AG09319 (cell line): Measurements from ENCODE around the gene DYNC1I2.

Experiments
- DNase-seq: peaks from one replicate; pipeline ENCODE4 v3.0.0-alpha.2; 2010; ENCODE audit warnings: low read depth; ENCODE audit errors: extremely low read depth
- TF ChIP-seq, protein P1 (sequence below): IDR thresholded peaks from 2 replicates; pipeline ENCODE4 v1.5.1; 2011; ENCODE audit warnings: low read depth, mild to moderate bottlenecking, inconsistent platforms, low read length, moderate library complexity

Gene DYNC1I2

GRCh38 chr2:171785450-171785849 lies 98.2 kb downstream of the DYNC1I2 start:
- no peak for DNase-seq
- TF ChIP-seq, protein P1, sequence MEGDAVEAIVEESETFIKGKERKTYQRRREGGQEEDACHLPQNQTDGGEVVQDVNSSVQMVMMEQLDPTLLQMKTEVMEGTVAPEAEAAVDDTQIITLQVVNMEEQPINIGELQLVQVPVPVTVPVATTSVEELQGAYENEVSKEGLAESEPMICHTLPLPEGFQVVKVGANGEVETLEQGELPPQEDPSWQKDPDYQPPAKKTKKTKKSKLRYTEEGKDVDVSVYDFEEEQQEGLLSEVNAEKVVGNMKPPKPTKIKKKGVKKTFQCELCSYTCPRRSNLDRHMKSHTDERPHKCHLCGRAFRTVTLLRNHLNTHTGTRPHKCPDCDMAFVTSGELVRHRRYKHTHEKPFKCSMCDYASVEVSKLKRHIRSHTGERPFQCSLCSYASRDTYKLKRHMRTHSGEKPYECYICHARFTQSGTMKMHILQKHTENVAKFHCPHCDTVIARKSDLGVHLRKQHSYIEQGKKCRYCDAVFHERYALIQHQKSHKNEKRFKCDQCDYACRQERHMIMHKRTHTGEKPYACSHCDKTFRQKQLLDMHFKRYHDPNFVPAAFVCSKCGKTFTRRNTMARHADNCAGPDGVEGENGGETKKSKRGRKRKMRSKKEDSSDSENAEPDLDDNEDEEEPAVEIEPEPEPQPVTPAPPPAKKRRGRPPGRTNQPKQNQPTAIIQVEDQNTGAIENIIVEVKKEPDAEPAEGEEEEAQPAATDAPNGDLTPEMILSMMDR, result no peak

- DNase-seq, result no peak
- TF ChIP-seq, protein P1, result no peak
These were observed 100.2 kb downstream of the DYNC1I2 start for GRCh38 chr2:171787333-171788072.

DNA sequence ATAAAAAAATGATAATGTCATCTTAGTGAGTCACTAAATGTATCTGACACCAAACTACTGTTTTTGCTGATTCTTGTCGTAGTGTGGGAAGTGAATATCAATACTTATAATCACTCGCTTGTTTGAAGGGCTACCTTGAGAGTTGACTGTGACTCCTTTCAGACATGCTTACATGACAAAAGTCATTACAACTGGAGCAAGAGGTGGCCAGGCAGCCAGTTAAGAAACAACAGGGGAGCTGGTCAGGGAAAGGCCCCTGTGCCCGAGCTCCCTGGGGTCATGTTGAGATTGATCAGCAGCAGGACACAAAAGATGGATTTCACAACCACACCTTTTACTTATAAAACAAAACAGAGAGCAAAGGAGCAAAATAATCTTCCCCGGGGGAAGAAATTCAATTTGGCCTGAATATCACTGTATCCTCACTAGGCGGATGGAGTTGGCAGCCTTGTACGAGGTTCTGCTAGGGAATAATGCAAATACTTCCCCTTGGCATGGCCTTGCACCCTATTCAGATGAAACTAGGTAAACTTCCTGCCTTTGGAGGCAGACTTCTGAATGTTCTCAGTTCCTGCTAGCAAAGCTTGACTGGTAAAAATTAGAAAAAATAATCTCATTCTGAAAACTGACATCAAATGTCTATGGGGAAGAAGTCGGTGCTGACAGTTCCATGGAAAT lies 101.2 kb downstream of the DYNC1I2 start:
- TF ChIP-seq, protein P1, result no peak
- no peak for DNase-seq

- no peak for DNase-seq
- TF ChIP-seq, protein P1, result no peak
These were observed 102.7 kb downstream of the DYNC1I2 start for GRCh38 chr2:171789956-171790355.

DNA sequence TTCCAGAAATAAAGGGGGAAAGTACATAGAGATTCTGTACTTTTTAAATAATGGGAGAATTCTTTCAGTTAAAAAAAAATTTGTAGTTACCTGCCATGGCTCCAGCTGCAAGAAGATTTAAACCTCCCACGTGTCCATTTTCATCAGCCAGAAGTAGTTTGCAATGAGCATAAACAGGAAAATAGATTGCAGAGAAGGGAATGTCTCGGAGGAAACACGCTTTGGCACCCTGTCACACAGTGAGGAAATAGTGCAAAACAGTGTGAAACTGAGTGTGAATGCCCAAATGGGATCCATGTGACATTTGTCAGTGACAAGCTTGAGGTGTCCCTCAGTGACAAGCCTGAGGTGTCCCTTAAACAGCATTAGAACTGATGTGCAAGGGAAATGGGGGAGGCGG lies 104.1 kb downstream of the DYNC1I2 start:
- DNase-seq, result no peak
- TF ChIP-seq, protein P1, result no peak

DNA sequence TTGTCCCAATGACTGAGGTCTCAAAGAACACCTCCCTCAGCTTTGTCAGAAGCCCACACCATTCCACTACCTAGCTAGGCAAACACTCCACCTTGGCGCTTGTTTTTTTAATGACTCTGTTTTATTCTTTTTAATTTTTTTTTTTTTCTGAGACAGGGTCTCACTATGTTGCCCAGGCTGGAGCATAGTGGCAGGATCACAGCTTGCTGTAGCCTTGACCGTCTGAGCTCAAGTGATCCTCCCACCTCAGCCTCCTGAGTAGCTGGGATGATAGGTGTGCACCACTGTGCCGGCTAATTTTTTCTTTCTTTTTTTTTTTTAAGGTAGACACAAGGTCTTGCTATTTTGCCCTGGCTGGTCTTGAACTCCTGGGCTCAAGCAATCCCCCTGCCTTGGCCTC lies 104.9 kb downstream of the DYNC1I2 start:
- no peak for DNase-seq

More for the DNA sequence above, 104.9 kb downstream of the DYNC1I2 start:
- TF ChIP-seq, protein P1, result no peak
